ENCODE measurements around the gene SPATA13. TPM values are rescaled to one million over a fixed set of nuclear protein-coding genes. Genes with fewer than 3 reads are reported as not detected.

SPATA13 gene
- total RNA-seq, 3 donors from 2014 or later (not counting 1 experiment from before 2014, with no cell fraction given) = 108 to 141 (median 141) TPM

- H3K4me1 Mint-ChIP-seq = no peaks in the 10 kb centered on the region
- 80% methylated on average over 1 of the region's 1 CpG for WGBS (ENCODE audit: insufficient coverage)
- Histone ChIP-seq H3K4me3 (ENCODE audit: low read length) (no peak overlapping the region), H3K36me3 (ENCODE audit: control insufficient read depth, insufficient read depth, low read length) (no peaks in the 10 kb centered on the region), H3K9me3 (ENCODE audit: control insufficient read depth, insufficient read depth, low read length) (no peaks in the 10 kb centered on the region), H3K4me1 (ENCODE audit: control insufficient read depth, insufficient read depth, low read length) (no peaks in the 10 kb centered on the region), H3K27me3 (ENCODE audit: control insufficient read depth, insufficient read depth, low read length) (no peaks in the 10 kb centered on the region), H3K27ac (ENCODE audit: low read length) (no peak overlapping the region)
- H3K9me3 Mint-ChIP-seq = no peaks in the 10 kb centered on the region
- no peaks in the 10 kb centered on the region for H3K27me3 Mint-ChIP-seq (ENCODE audit: low read depth in 2 of 2)
- H3K27ac Mint-ChIP-seq = no peak overlapping the region
- TF ChIP-seq CTCF (IDR thresholded peaks at IDR 0.05) = no peak
- ATAC-seq = no peak
- H3K4me3 Mint-ChIP-seq = no peak overlapping the region
- intact Hi-C loops (cut with micrococcal nuclease) = no loop called here
- DNase-seq = no peak
- no peaks in the 10 kb centered on the region for H3K36me3 Mint-ChIP-seq
Observed at GRCh38 chr13:24195626-24196025, 35.1 kb downstream of the SPATA13 start.

- H3K9me3 ChIP-seq (ENCODE audit: control insufficient read depth, insufficient read depth, low read length) = no peaks in the 10 kb centered on the region
- no peaks in the 10 kb centered on the region for H3K4me1 ChIP-seq (ENCODE audit: control insufficient read depth, insufficient read depth, low read length)
- no peak overlapping the region for H3K4me3 ChIP-seq (ENCODE audit: low read length)
- no peak for ATAC-seq
- Mint-ChIP-seq H3K4me1 (no peaks in the 10 kb centered on the region), H3K9me3 (no peaks in the 10 kb centered on the region), H3K27me3 (ENCODE audit: low read depth in 2 of 2) (no peaks in the 10 kb centered on the region), H3K36me3 (no peaks in the 10 kb centered on the region), H3K4me3 (no peak overlapping the region), H3K27ac (no peak overlapping the region)
- no peak for TF ChIP-seq CTCF (IDR thresholded peaks at IDR 0.05)
- no peak for DNase-seq
- no peaks in the 10 kb centered on the region for H3K36me3 ChIP-seq (ENCODE audit: control insufficient read depth, insufficient read depth, low read length)
- WGBS (ENCODE audit: insufficient coverage) = 51% methylated on average over 3 of the region's 4 CpGs
- intact Hi-C loops (cut with micrococcal nuclease) = no loop called here
- H3K27me3 ChIP-seq (ENCODE audit: control insufficient read depth, insufficient read depth, low read length) = no peaks in the 10 kb centered on the region
- H3K27ac ChIP-seq (ENCODE audit: low read length) = no peak overlapping the region
Observed at GRCh38 chr13:24196593-24197197, 36.2 kb downstream of the SPATA13 start.

GRCh38 chr13:24199016-24199415, 38.5 kb downstream of the SPATA13 start:
- ATAC-seq (no peak), DNase-seq (no peak)
- no peak for TF ChIP-seq CTCF (IDR thresholded peaks at IDR 0.05)
- Histone ChIP-seq H3K9me3 (ENCODE audit: control insufficient read depth, insufficient read depth, low read length) (no peaks in the 10 kb centered on the region), H3K36me3 (ENCODE audit: control insufficient read depth, insufficient read depth, low read length) (no peaks in the 10 kb centered on the region), H3K4me3 (ENCODE audit: low read length) (no peak overlapping the region), H3K27me3 (ENCODE audit: control insufficient read depth, insufficient read depth, low read length) (no peaks in the 10 kb centered on the region), H3K27ac (ENCODE audit: low read length) (no peak overlapping the region), H3K4me1 (ENCODE audit: control insufficient read depth, insufficient read depth, low read length) (peaks cover 3% of the 10 kb centered on the region)
- Mint-ChIP-seq H3K9me3 (no peaks in the 10 kb centered on the region), H3K4me3 (no peak overlapping the region), H3K4me1 (peaks cover 9 to 10% of the 10 kb centered on the region in 2 donors), H3K36me3 (no peaks in the 10 kb centered on the region), H3K27ac (no peak overlapping the region), H3K27me3 (ENCODE audit: low read depth in 2 of 2) (peaks cover 0 to 10% of the 10 kb centered on the region in 2 donors)
- WGBS (ENCODE audit: insufficient coverage) = 96% methylated on average over 9 of the region's 9 CpGs
- intact Hi-C loops (cut with micrococcal nuclease) = no loop called here

- no peaks in the 10 kb centered on the region for H3K36me3 Mint-ChIP-seq
- intact Hi-C loops (cut with micrococcal nuclease) = no loop called here
- Histone ChIP-seq H3K27me3 (ENCODE audit: control insufficient read depth, insufficient read depth, low read length) (no peaks in the 10 kb centered on the region), H3K9me3 (ENCODE audit: control insufficient read depth, insufficient read depth, low read length) (no peaks in the 10 kb centered on the region), H3K4me3 (ENCODE audit: low read length) (no peak overlapping the region), H3K4me1 (ENCODE audit: control insufficient read depth, insufficient read depth, low read length) (peaks cover 4% of the 10 kb centered on the region), H3K36me3 (ENCODE audit: control insufficient read depth, insufficient read depth, low read length) (no peaks in the 10 kb centered on the region), H3K27ac (ENCODE audit: low read length) (no peak overlapping the region)
- no peaks in the 10 kb centered on the region for H3K9me3 Mint-ChIP-seq
- peaks cover 22 to 23% of the 10 kb centered on the region in 2 donors for H3K4me1 Mint-ChIP-seq
- ATAC-seq (no peak), DNase-seq (no peak)
- no peak overlapping the region for H3K4me3 Mint-ChIP-seq
- peaks cover 8 to 32% of the 10 kb centered on the region in 2 donors for H3K27me3 Mint-ChIP-seq (ENCODE audit: low read depth in 2 of 2)
- WGBS (ENCODE audit: insufficient coverage) = 97% methylated on average over 7 of the region's 7 CpGs
- no peak overlapping the region for H3K27ac Mint-ChIP-seq
- TF ChIP-seq CTCF (IDR thresholded peaks at IDR 0.05) = no peak
Observed at GRCh38 chr13:24202215-24202614, 41.7 kb downstream of the SPATA13 start.

Measured in natural killer cell (primary cell).